NCI-H2227 treated with DMSO at 0.1 percent for 48 hours (cell line): ENCODE results near the gene ADSL.

Experiments
- DNase-seq: peaks from one replicate; lab custom pipeline; 2025; lab: John Stamatoyannopoulos, UW

ADSL gene

GRCh38 chr22:40405178-40406062 lies 59.1 kb downstream of the ADSL start:
- no peak for DNase-seq

GRCh38 chr22:40406063-40406890 lies 60.0 kb downstream of the ADSL start:
- DNase-seq: no peak

GRCh38 chr22:40407021-40407761 lies 60.9 kb downstream of the ADSL start:
- DNase-seq: no peak

GRCh38 chr22:40407831-40408717 lies 61.8 kb downstream of the ADSL start:
- DNase-seq: no peak

- no peak for DNase-seq
These were observed 62.7 kb downstream of the ADSL start for GRCh38 chr22:40408718-40409612.

- DNase-seq: no peak
These were observed 63.4 kb downstream of the ADSL start for GRCh38 chr22:40409613-40410113.

- DNase-seq: no peak
These were observed 64.0 kb downstream of the ADSL start for GRCh38 chr22:40410272-40410671.

- no peak for DNase-seq
These were observed 64.6 kb downstream of the ADSL start for GRCh38 chr22:40410731-40411505.

- no peak for DNase-seq
These were observed 65.2 kb downstream of the ADSL start for GRCh38 chr22:40411506-40411861.

GRCh38 chr22:40412441-40412840 lies 66.1 kb downstream of the ADSL start:
- no peak for DNase-seq

GRCh38 chr22:40413873-40414272 lies 67.6 kb downstream of the ADSL start:
- DNase-seq: no peak

- no peak for DNase-seq
These were observed 68.0 kb downstream of the ADSL start for GRCh38 chr22:40414311-40414710.

GRCh38 chr22:40414838-40415505 lies 68.7 kb downstream of the ADSL start:
- DNase-seq: no peak

GRCh38 chr22:40415531-40416266 lies 69.4 kb downstream of the ADSL start:
- DNase-seq: no peak

GRCh38 chr22:40416267-40416570 lies 69.9 kb downstream of the ADSL start:
- DNase-seq: no peak

GRCh38 chr22:40416636-40417035 lies 70.3 kb downstream of the ADSL start:
- DNase-seq: no peak

GRCh38 chr22:40417041-40417440 lies 70.7 kb downstream of the ADSL start:
- DNase-seq: no peak

GRCh38 chr22:40417881-40418280 lies 71.6 kb downstream of the ADSL start:
- no peak for DNase-seq
